ENCODE results near the gene SLIT3. TPM values are rescaled to one million over a fixed set of nuclear protein-coding genes. Genes with fewer than 3 reads are reported as not detected.

Gene SLIT3
- total RNA-seq, 1 donor from 2014 or later: 3.1 TPM

- no peak for DNase-seq (ENCODE audit: low read depth)
- TF ChIP-seq, protein P1, sequence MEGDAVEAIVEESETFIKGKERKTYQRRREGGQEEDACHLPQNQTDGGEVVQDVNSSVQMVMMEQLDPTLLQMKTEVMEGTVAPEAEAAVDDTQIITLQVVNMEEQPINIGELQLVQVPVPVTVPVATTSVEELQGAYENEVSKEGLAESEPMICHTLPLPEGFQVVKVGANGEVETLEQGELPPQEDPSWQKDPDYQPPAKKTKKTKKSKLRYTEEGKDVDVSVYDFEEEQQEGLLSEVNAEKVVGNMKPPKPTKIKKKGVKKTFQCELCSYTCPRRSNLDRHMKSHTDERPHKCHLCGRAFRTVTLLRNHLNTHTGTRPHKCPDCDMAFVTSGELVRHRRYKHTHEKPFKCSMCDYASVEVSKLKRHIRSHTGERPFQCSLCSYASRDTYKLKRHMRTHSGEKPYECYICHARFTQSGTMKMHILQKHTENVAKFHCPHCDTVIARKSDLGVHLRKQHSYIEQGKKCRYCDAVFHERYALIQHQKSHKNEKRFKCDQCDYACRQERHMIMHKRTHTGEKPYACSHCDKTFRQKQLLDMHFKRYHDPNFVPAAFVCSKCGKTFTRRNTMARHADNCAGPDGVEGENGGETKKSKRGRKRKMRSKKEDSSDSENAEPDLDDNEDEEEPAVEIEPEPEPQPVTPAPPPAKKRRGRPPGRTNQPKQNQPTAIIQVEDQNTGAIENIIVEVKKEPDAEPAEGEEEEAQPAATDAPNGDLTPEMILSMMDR (conservative IDR thresholded peaks at IDR 0.05; ENCODE audit: low read depth, low read length): no peak
- no peak overlapping the region for H3K4me3 ChIP-seq (ENCODE audit: low read depth, low read length)
These were observed 110.1 kb downstream of the SLIT3 start for GRCh38 chr5:169190849-169191248.

- TF ChIP-seq, protein P1 (conservative IDR thresholded peaks at IDR 0.05; ENCODE audit: low read depth, low read length): no peak
- no peak for DNase-seq (ENCODE audit: low read depth)
- no peak overlapping the region for H3K4me3 ChIP-seq (ENCODE audit: low read depth, low read length)
These were observed 115.3 kb downstream of the SLIT3 start for GRCh38 chr5:169185626-169186025.

DNA sequence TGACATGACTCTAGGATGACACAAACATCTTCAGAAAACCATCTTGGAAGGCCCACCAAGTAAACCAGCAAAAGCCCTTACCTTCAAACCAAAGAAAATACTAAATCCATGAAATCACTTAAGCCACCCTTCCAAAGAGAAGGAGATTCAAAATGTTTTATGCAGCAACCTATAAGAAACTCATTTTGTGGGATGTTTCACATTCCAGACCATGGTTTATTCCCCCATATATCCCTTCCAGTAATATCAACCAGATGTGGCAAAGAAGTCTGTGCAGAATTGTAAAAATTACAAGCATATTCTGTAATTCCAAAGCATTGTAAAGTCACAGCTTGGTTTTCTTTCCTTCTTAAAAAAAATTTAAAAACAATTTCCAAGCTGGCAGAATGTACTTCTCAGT is 117.4 kb downstream of the SLIT3 start:
- no peak overlapping the region for H3K4me3 ChIP-seq (ENCODE audit: low read depth, low read length)
- DNase-seq (ENCODE audit: low read depth): no peak

GRCh38 chr5:169182797-169183196 is 118.1 kb downstream of the SLIT3 start:
- DNase-seq (ENCODE audit: low read depth): no peak
- no peak overlapping the region for H3K4me3 ChIP-seq (ENCODE audit: low read depth, low read length)
- TF ChIP-seq, protein P1 (conservative IDR thresholded peaks at IDR 0.05; ENCODE audit: low read depth, low read length): no peak

More for the DNA sequence above, 117.4 kb downstream of the SLIT3 start:
- TF ChIP-seq, protein P1 (conservative IDR thresholded peaks at IDR 0.05; ENCODE audit: low read depth, low read length): no peak

- H3K4me3 ChIP-seq (ENCODE audit: low read depth, low read length): no peak overlapping the region
- DNase-seq (ENCODE audit: low read depth): no peak
- TF ChIP-seq, protein P1 (conservative IDR thresholded peaks at IDR 0.05; ENCODE audit: low read depth, low read length): no peak
These were observed 119.1 kb downstream of the SLIT3 start for GRCh38 chr5:169181814-169182213.

DNA sequence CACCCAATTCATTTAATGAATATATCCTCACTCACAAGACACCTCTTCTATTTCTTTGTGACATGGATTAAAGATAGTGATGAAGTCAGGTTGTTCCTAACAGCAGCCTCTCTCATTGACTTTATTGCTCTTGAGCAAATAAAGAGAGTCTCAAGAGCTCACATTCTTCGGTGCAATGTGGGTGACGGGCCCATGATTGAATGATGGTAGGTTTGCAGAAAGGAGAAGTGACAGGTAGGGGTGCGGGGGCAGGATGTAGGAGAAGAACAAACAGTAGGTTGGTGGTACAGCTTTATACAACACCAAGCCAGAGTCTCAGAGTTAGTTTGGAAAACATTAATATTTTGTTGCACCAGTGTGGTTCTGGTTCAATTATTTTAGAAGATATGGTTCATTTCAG is 122.2 kb downstream of the SLIT3 start:
- TF ChIP-seq, protein P1 (conservative IDR thresholded peaks at IDR 0.05; ENCODE audit: low read depth, low read length): no peak
- H3K4me3 ChIP-seq (ENCODE audit: low read depth, low read length): no peak overlapping the region

GRCh38 chr5:169178274-169178673 is 122.7 kb downstream of the SLIT3 start:
- DNase-seq (ENCODE audit: low read depth): no peak
- TF ChIP-seq, protein P1 (conservative IDR thresholded peaks at IDR 0.05; ENCODE audit: low read depth, low read length): no peak
- no peak overlapping the region for H3K4me3 ChIP-seq (ENCODE audit: low read depth, low read length)

More for the DNA sequence above, 122.2 kb downstream of the SLIT3 start:
- no peak for DNase-seq (ENCODE audit: low read depth)
